Activated CD4-positive, alpha-beta T cell treated with anti-CD3 and anti-CD28 coated beads, Interleukin-10, Interleukin-2, amounts not matched to agents 100 ng/mL and 50 ng/mL, durations not matched to agents 16 hours and 8 hours (primary cell): Measurements from ENCODE around the gene GRID1.

Experiments used
- DNase-seq: peaks from one replicate; pipeline ENCODE4 v3.0.0-alpha.2; 2020

Gene GRID1

GRCh38 chr10:85902051-85902450 lies 464.5 kb downstream of the GRID1 start:
- no peak for DNase-seq

- no peak for DNase-seq
Observed at GRCh38 chr10:85901599-85901998, 465.0 kb downstream of the GRID1 start.

GRCh38 chr10:85900487-85900886 lies 466.1 kb downstream of the GRID1 start:
- no peak for DNase-seq

DNA sequence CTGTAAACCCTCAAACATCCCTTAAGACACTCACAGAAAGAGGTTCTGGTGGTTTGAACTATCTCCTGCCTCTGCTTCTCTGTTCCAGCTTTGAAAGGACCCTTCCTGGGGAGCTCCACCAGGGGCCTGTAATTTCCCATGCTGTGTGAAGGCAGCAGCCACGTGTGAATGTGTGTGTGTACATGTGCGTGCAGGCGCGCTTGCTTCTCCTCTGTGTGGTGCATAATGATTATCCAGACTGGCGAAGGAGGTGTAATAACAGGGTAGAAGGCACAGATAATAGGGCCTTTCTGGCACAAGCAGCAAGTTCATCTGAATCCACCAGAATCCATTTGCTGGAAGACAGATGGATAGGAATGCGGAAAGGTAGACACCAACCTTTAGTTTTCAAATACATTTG lies 466.5 kb downstream of the GRID1 start:
- no peak for DNase-seq

GRCh38 chr10:85891472-85891871 lies 475.1 kb downstream of the GRID1 start:
- no peak for DNase-seq

GRCh38 chr10:85888559-85888958 lies 478.0 kb downstream of the GRID1 start:
- no peak for DNase-seq

- DNase-seq: no peak
Observed at GRCh38 chr10:85888004-85888403, 478.6 kb downstream of the GRID1 start.

DNA sequence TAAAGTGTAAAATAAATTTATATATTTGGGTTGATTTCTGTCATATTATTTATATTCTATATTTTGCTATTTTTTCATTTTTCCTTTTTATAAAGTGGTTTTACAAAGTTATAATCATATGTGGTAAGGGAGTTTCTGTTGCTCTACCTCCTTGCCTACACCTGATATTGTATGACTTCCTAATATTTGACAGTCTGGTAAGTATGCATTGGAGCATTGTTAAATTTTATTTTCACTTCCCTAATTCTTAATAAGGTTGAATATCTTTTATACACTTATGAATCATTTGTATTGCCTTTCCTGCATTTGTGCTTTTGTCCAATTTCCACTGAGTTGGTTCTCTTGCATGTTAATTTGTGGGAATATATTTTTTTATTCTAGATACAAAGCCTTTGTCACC lies 492.4 kb downstream of the GRID1 start:
- no peak for DNase-seq

DNA sequence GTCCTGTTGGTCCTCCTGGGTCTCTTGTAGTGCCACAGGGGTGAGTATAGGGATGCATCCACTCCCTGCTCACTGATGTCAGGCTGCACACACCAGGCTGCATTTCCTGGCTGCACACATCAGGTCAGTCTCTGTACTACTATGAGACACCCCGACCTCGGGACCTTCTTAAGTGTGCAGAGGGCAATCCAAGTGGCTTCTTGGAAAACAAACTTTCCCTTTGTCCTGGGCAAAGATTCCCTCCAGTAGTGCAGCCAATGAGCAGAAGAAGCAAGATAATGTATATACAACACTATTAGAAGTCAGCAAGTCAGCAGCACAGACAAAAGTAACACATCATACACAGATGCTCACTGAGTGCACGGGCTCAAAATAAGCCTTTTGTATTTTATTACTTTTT lies 493.5 kb downstream of the GRID1 start:
- DNase-seq: no peak

GRCh38 chr10:85868627-85869499 lies 497.7 kb downstream of the GRID1 start:
- no peak for DNase-seq

DNA sequence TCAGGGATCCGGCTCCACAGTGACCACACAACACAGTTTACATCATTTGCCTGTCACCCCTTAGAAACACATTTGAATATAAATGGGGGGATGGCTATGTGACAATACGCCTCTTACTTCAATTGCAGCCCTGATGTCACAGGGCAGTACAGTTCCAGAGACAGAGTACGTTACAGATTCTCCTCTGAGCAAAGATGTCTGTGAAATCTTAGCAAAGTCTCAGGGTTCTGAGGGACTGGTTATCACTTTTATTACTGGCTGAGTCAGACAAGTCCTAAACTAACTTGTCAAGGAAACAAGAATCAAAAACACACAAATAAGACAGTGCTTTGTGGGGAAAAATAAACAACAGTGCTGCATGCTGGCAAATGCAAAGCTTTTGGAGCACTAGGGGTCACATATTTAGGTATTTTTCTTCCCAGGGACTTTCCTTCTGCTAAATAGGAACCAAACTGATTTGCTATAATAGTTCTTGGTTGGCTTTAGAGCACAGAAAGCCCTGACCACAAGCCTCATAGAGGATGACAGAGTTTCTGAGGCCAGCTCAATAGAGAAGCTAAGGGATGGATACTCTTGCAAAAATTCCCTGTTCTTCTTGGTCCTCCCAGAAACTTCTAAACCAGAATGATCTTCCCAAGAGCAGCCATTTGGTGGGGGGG lies 501.6 kb downstream of the GRID1 start:
- DNase-seq: no peak

DNA sequence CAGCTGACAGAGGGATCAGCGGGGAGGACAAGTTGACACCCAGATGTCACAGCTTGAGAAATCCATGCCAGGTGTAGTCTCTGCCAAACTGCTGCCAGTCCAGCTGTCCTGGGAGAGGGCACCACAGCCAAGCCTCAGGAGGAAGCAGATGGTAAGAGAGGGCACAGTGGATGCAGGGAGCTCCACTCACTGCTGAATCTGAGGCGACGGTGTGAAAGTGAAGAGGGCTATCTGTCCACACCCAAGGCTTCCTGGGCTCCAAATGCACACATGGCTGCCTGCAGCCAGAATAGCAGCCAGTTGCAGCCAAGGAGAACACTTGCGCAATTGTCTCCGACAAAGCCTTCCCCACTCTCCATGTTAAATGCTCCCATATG lies 502.4 kb downstream of the GRID1 start:
- no peak for DNase-seq

- no peak for DNase-seq
Observed at GRCh38 chr10:85863301-85864172, 503.1 kb downstream of the GRID1 start.

- no peak for DNase-seq
Observed at GRCh38 chr10:85862771-85863170, 503.8 kb downstream of the GRID1 start.

- no peak for DNase-seq
Observed at GRCh38 chr10:85861513-85862197, 504.9 kb downstream of the GRID1 start.

GRCh38 chr10:85859859-85860258 lies 506.7 kb downstream of the GRID1 start:
- DNase-seq: no peak

DNA sequence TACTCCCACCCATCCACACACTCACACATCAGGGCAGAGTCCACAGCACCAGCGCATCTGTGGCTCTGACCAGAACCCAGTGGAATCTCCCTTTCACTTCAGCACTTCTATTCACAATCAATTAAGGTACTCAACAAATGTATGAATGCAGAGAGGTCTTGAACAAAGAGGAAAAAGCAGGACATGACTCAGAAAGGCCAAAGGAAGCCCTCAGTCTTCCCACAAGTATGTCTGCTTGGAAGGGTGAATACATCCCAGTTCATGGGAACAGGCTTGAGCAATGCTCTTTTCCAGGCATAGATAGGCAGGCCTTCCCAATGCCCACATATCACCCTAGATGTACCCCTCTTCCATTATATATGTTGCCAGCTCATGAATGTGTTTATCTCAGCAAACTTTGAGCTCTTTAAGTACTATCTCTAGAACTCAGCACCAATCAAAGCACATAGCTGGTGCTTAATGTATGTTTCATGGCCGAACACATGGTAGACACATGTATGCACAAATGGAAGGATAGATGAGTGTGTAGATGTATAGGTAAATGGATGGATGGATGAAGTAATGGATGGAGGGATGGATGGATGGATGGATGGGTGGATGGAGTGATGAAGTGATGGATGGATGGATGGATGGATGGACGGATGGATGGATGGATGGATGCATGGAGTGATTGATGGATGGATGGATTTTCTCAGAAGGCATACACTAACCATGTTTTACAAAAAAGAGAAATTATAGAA lies 507.6 kb downstream of the GRID1 start:
- DNase-seq: no peak

GRCh38 chr10:85857791-85858190 lies 508.8 kb downstream of the GRID1 start:
- no peak for DNase-seq

- DNase-seq: no peak
Observed at GRCh38 chr10:85857305-85857704, 509.3 kb downstream of the GRID1 start.

GRCh38 chr10:85851934-85852333 lies 514.7 kb downstream of the GRID1 start:
- DNase-seq: no peak

- DNase-seq: no peak
Observed at GRCh38 chr10:85851325-85851724, 515.3 kb downstream of the GRID1 start.

- no peak for DNase-seq
Observed at GRCh38 chr10:85850736-85851135, 515.9 kb downstream of the GRID1 start.
